Measurements from ENCODE around the gene SLC9A3.

- no peak for TF ChIP-seq EP300 (IDR thresholded peaks at IDR 0.05; ENCODE audit: borderline replicate concordance)
- no peak for TF ChIP-seq MAX (IDR thresholded peaks at IDR 0.05)
- no peak for TF ChIP-seq NFIC (IDR thresholded peaks at IDR 0.05)
- TF ChIP-seq TCF12 (IDR thresholded peaks at IDR 0.05; ENCODE audit: low read depth), result no peak
- TF ChIP-seq EGR1 (IDR thresholded peaks at IDR 0.05), result no peak
Measured at GRCh38 chr5:471750-472058, 52.5 kb downstream of the SLC9A3 start.

Measured in Ishikawa (cell line).